Panc1 (cell line): ENCODE measurements around the gene SYTL3. TPM values are rescaled to one million over a fixed set of nuclear protein-coding genes. Genes with fewer than 3 reads are reported as not detected.
"Not testable (repeated sequence)": the region's sequence is repeated elsewhere in the genome, so short reads cannot be mapped to it uniquely, and the experiment has no call there.

Experiments
- ATAC-seq: fragments of 200-7000 bp; cut with Tn5 transposase; 2 replicates; pipeline ENCODE4 v1.9.1; 2020; ENCODE audit warnings: mild to moderate bottlenecking, moderate library complexity
- BruUV-seq: library from RNA; stranded (reverse); fragments of 400-500 nt; replicated peaks from 2 replicates; lab custom pipeline; 2021; lab: Mats Ljungman, UMichigan
- CTCF ChIA-PET: fragments of 300-600 bp; sonication (Branson Sonifier 250); formaldehyde crosslinking; loops from one replicate; lab custom pipeline; 2022; ENCODE audit warnings: antibody characterized with exemption; lab: Charles Lee
- POLR2A ChIA-PET: fragments of 300-600 bp; sonication (Branson Sonifier 250); formaldehyde crosslinking; loops from one replicate; lab custom pipeline; 2022; ENCODE audit warnings: antibody characterized with exemption; lab: Charles Lee
- DNase-seq: peaks from one replicate; pipeline ENCODE4 v3.0.0-alpha.2; 2010; ENCODE audit warnings: low read depth, low spot score
- H3K27ac ChIP-seq: 2 replicates; pipeline ENCODE4 v1.5.1; 2011; ENCODE audit warnings: mild to moderate bottlenecking, low read length, inconsistent platforms
- H3K27me3 ChIP-seq: fragments of 200-500 bp; sonication (Bioruptor generic); 2 replicates; pipeline ENCODE4 v1.6.0; 2014; ENCODE audit warnings: low read length, inconsistent platforms; ENCODE audit not compliant: control insufficient read depth, insufficient read depth
- H3K36me3 ChIP-seq: fragments of 200-500 bp; sonication (Bioruptor generic); 2 replicates; pipeline ENCODE4 v1.5.1; 2014; ENCODE audit warnings: inconsistent platforms, mild to moderate bottlenecking, low read length, moderate library complexity; ENCODE audit not compliant: control insufficient read depth, insufficient read depth
- H3K4me1 ChIP-seq: 2 replicates; pipeline ENCODE4 v1.5.1; 2011; ENCODE audit warnings: inconsistent platforms, mild to moderate bottlenecking, low read length, moderate library complexity; ENCODE audit not compliant: control insufficient read depth, insufficient read depth
- H3K4me3 ChIP-seq, 2 experiments: 2 replicates each; pipeline ENCODE4 v1.5.1; 2011 to 2012; ENCODE audit warnings: low read depth in 2 of 2, low read length in 2 of 2, mild to moderate bottlenecking in 2 of 2, inconsistent platforms in 1 of 2, moderate library complexity in 1 of 2
- H3K9me3 ChIP-seq: fragments of 200-500 bp; sonication (Bioruptor generic); 2 replicates; pipeline ENCODE4 v1.5.1; 2014; ENCODE audit warnings: low read depth, mild to moderate bottlenecking, inconsistent platforms, low read length, moderate library complexity; ENCODE audit not compliant: control insufficient read depth, insufficient read depth
- POLR2AphosphoS5 ChIP-seq: IDR thresholded peaks from 2 replicates; pipeline ENCODE4 v1.6.1; 2012; ENCODE audit warnings: mild to moderate bottlenecking, low read depth, low read length, moderate library complexity
- SIN3A ChIP-seq: IDR thresholded peaks from 2 replicates; pipeline ENCODE4 v1.6.1; 2012; ENCODE audit warnings: low read depth, mild to moderate bottlenecking, low read length, moderate library complexity, borderline replicate concordance; ENCODE audit not compliant: insufficient read depth
- TCF7L2 ChIP-seq: IDR thresholded peaks from 2 replicates; pipeline ENCODE4 v1.6.1; 2011; ENCODE audit warnings: mild to moderate bottlenecking, low read depth, low read length, inconsistent platforms
- in situ Hi-C: cut with HindIII; loops from 2 replicates; pipeline ENCODE4 v1.10.0; 2016; ENCODE audit warnings: low sequenced_read_pairs, low pct_unique_long_range_greater_than_20kb
- intact Hi-C: fragments of 100-400 bp; cut with micrococcal nuclease; formaldehyde crosslinking; loops from one replicate; pipeline ENCODE4 v1.10.0; 2022; ENCODE audit not compliant: unreplicated experiment
- total RNA-seq: library from RNA; stranded (reverse); gene quantifications from one replicate; pipeline ENCODE4 v1.2.1, GENCODE V29; 2021; ENCODE audit not compliant: unreplicated experiment
- TF ChIP-seq, protein P1 (sequence below): fragments of 450-650 bp; IDR thresholded peaks from 2 replicates; pipeline ENCODE4 v1.5.1; 2017; ENCODE audit warnings: mild to moderate bottlenecking
- TF ChIP-seq, protein P2 (sequence below), 2 experiments: IDR thresholded peaks; 2 replicates each; pipeline ENCODE4 v1.6.1; 2011 to 2012; ENCODE audit warnings: low read depth in 2 of 2, control low read depth in 1 of 2, low read length in 1 of 2, mild to moderate bottlenecking in 1 of 2, moderate library complexity in 1 of 2; ENCODE audit not compliant: insufficient read depth in 1 of 2

Gene SYTL3
- total RNA-seq, 1 experiment from 2014 or later, result 1.4 TPM

DNA sequence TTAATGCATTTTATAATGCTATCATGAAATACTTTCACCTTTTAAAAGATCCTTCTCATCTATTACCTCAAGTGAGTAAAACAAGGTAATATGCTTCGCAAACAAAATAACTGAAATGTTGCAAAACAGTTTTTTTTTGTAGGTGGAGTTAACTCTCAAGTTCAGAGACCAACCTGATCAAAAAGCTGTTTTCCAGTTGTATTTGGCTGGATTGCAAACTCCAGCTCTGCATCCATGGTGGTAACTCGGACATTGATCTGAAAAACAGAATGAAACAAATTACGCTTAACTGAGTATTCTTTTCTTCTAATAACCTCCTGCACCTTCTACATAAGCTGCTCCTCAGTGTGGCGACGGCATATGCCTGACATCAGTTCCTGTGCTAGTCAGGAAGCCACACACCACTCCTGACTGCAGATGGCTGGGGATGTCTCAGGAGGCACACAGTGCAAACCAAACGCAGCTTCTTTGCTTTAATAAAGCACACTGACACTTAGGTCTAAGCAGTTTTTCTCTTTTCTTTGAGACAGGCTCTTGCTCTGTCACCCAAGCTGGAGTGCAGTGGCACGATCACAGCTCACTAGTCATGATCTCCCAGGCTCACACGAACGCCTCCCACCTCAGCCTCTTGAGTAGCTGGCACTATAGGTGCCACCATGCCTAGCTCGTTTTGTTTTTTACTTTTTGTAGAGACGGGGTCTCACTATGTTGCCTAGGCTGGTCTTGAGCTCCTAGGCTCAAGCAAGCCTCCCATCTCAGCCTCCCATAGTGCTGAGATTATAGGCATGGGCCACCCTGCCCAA, 139.5 kb downstream of the SYTL3 start:
- no TSS peak for BruUV-seq
- no peaks in the 10 kb centered on the region for H3K9me3 ChIP-seq
- ATAC-seq (no peak), DNase-seq (no peak)
- ChIA-PET POLR2A (no interaction called here), CTCF (no interaction called here)
- H3K27ac ChIP-seq, result no peak overlapping the region
- H3K4me3 ChIP-seq, result no peak overlapping the region
- intact Hi-C loops (no loop called here), in situ Hi-C loops (no loop called here)
- TF ChIP-seq SIN3A (no peak), TCF7L2 (no peak)
- TF ChIP-seq, protein P1, sequence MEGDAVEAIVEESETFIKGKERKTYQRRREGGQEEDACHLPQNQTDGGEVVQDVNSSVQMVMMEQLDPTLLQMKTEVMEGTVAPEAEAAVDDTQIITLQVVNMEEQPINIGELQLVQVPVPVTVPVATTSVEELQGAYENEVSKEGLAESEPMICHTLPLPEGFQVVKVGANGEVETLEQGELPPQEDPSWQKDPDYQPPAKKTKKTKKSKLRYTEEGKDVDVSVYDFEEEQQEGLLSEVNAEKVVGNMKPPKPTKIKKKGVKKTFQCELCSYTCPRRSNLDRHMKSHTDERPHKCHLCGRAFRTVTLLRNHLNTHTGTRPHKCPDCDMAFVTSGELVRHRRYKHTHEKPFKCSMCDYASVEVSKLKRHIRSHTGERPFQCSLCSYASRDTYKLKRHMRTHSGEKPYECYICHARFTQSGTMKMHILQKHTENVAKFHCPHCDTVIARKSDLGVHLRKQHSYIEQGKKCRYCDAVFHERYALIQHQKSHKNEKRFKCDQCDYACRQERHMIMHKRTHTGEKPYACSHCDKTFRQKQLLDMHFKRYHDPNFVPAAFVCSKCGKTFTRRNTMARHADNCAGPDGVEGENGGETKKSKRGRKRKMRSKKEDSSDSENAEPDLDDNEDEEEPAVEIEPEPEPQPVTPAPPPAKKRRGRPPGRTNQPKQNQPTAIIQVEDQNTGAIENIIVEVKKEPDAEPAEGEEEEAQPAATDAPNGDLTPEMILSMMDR, result no peak
- TF ChIP-seq, protein P2, sequence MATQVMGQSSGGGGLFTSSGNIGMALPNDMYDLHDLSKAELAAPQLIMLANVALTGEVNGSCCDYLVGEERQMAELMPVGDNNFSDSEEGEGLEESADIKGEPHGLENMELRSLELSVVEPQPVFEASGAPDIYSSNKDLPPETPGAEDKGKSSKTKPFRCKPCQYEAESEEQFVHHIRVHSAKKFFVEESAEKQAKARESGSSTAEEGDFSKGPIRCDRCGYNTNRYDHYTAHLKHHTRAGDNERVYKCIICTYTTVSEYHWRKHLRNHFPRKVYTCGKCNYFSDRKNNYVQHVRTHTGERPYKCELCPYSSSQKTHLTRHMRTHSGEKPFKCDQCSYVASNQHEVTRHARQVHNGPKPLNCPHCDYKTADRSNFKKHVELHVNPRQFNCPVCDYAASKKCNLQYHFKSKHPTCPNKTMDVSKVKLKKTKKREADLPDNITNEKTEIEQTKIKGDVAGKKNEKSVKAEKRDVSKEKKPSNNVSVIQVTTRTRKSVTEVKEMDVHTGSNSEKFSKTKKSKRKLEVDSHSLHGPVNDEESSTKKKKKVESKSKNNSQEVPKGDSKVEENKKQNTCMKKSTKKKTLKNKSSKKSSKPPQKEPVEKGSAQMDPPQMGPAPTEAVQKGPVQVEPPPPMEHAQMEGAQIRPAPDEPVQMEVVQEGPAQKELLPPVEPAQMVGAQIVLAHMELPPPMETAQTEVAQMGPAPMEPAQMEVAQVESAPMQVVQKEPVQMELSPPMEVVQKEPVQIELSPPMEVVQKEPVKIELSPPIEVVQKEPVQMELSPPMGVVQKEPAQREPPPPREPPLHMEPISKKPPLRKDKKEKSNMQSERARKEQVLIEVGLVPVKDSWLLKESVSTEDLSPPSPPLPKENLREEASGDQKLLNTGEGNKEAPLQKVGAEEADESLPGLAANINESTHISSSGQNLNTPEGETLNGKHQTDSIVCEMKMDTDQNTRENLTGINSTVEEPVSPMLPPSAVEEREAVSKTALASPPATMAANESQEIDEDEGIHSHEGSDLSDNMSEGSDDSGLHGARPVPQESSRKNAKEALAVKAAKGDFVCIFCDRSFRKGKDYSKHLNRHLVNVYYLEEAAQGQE (IDR thresholded peaks at IDR 0.05; ENCODE audit: insufficient read depth in 1 of 2, low read depth in 2 of 2, low read length in 1 of 2), result no peak
- peaks cover 16% of the 10 kb centered on the region for H3K4me1 ChIP-seq
- H3K27me3 ChIP-seq, result no peaks in the 10 kb centered on the region
- peaks cover 34% of the 10 kb centered on the region for H3K36me3 ChIP-seq

DNA sequence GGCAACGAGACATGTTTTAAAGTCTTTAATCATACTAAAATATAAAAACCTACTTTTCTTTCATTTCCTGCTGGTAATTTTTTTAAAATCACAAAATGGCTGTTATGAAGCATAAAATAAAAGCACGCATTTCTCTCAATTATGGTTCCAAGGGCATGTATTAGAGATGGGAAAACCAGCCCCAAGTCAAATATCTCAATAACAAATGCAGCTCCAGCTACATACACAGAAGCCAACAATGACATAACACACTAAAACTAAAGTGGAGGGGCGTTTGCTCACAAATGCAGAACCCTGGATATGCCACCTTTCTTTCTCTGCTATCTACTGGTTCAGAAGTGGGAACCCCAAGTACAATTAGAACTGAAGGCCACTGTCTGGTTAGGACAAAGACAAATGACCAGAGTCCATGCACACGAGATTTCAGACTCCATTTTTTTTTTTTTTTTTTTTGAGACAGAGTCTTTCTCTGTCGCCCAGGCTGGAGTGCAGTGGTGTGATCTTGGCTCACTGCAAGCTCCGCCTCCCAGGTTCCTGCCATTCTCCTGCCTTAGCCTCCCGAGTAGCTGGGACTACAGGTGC, 141.5 kb downstream of the SYTL3 start:
- no TSS peak for BruUV-seq
- TF ChIP-seq, protein P2 (IDR thresholded peaks at IDR 0.05; ENCODE audit: insufficient read depth in 1 of 2, low read depth in 2 of 2, low read length in 1 of 2), result no peak
- TF ChIP-seq TCF7L2 (no peak), SIN3A (no peak), POLR2AphosphoS5 (no peak)
- TF ChIP-seq, protein P1, result no peak
- Histone ChIP-seq H3K36me3 (peaks cover 21% of the 10 kb centered on the region), H3K9me3 (no peaks in the 10 kb centered on the region), H3K4me1 (peaks cover 19% of the 10 kb centered on the region), H3K27me3 (no peaks in the 10 kb centered on the region), H3K27ac (no peak overlapping the region), H3K4me3 (no peak overlapping the region)
- POLR2A ChIA-PET, result interaction anchor here (0.5 kb wide), 1 partner anchor 37 kb away, joined by 13 read pairs; no protein-coding TSS in a partner anchor
- no peak for ATAC-seq
- intact Hi-C loops (loop anchor here (5.0 kb wide), 1 partner anchor 181 kb away; no protein-coding TSS in a partner anchor), in situ Hi-C loops (no loop called here)
- DNase-seq, result no peak
- CTCF ChIA-PET, result no interaction called here

DNA sequence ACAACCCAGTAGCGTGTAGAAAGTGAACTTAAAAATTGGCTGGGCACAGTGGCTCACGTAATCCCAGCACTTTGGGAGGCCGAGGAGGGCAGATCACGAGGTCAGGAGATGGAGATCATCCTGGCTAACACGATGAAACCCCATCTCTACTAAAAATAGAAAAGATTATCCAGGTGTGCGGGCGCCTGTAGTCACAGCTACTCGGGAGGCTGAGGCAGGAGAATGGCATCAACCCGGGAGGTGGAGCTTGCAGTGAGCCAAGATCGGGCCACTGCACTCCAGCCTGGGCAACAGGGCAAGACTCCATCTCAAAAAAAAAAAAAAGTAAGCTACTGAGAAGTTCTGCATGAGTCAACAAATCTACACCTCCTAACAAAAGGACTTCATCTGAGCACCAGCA, 142.7 kb downstream of the SYTL3 start:
- H3K27ac ChIP-seq, H3K27me3 ChIP-seq, H3K4me3 ChIP-seq, in situ Hi-C loops, ATAC-seq, DNase-seq, POLR2A ChIA-PET, BruUV-seq, H3K9me3 ChIP-seq: not testable (repeated sequence)
- intact Hi-C loops, result loop anchor here (5.0 kb wide), 1 partner anchor 180 kb away; no protein-coding TSS in a partner anchor
- H3K4me1 ChIP-seq, result peaks cover 19% of the 10 kb centered on the region
- CTCF ChIA-PET, result interaction anchor here (0.6 to 0.9 kb wide), 2 partner anchors 170 to 180 kb away, joined by 3 to 11 read pairs; no protein-coding TSS in a partner anchor
- H3K36me3 ChIP-seq, result peaks cover 18% of the 10 kb centered on the region
